Naive thymus-derived CD8-positive, alpha-beta T cell (primary cell): ENCODE measurements around the gene SRRM3. TPM values are rescaled to one million over a fixed set of nuclear protein-coding genes. Genes with fewer than 3 reads are reported as not detected.
A peak's percentile ranks its signal among the peaks of the same experiment; 100 is the strongest.
"Not testable (repeated sequence)": the region's sequence is repeated elsewhere in the genome, so short reads cannot be mapped to it uniquely, and the experiment has no call there.

Experiments
- ATAC-seq, 2 donors: fragments of 150-1000 bp; cut with Tn5 transposase in 1 of 2; sonication (Bioruptor Pico), chemical (Tn5 transposase) in 1 of 2; 1 replicate in 1 of 2; 2 replicates in 1 of 2; pipeline ENCODE4 v1.10.0; 2021; ENCODE audit warnings: mild to moderate bottlenecking in 2 of 2, moderate library complexity in 2 of 2
- POLR2A ChIA-PET: fragments of 350-600 bp; sonication (Branson Sonifier 250); formaldehyde crosslinking; loops from one replicate; lab custom pipeline; 2021; ENCODE audit warnings: antibody characterized with exemption; lab: Charles Lee
- DNase-seq, 10 donors: peaks; one replicate each; pipeline versions ENCODE4 v3.0.0 to v3.0.0-alpha.2; 2020 to 2022
- H3K27ac Mint-ChIP-seq, 10 donors: one replicate each; pipeline ENCODE4 v1.8.0; 2020 to 2022; ENCODE audit warnings: mild to moderate bottlenecking in 10 of 10, mixed read lengths in 10 of 10, moderate library complexity in 4 of 10, inconsistent platforms in 1 of 10
- H3K27me3 Mint-ChIP-seq, 5 donors: one replicate each; pipeline ENCODE4 v1.8.0; 2021 to 2022; ENCODE audit warnings: mixed read lengths in 5 of 5
- H3K36me3 Mint-ChIP-seq, 3 donors: one replicate each; pipeline ENCODE4 v1.8.0; 2020 to 2022; ENCODE audit warnings: mixed read lengths in 3 of 3, mild to moderate bottlenecking in 2 of 3, inconsistent platforms in 1 of 3
- H3K4me1 Mint-ChIP-seq, 4 donors: one replicate each; pipeline ENCODE4 v1.8.0; 2021 to 2022; ENCODE audit warnings: mixed read lengths in 4 of 4
- H3K4me3 Mint-ChIP-seq, 10 donors: one replicate each; pipeline ENCODE4 v1.8.0; 2020 to 2022; ENCODE audit warnings: mild to moderate bottlenecking in 10 of 10, mixed read lengths in 10 of 10, moderate library complexity in 6 of 10, inconsistent platforms in 1 of 10
- H3K9me3 Mint-ChIP-seq, 9 donors: one replicate each; pipeline ENCODE4 v1.8.0; 2020 to 2022; ENCODE audit warnings: mixed read lengths in 9 of 9, mild to moderate bottlenecking in 3 of 9, inconsistent platforms in 1 of 9, moderate library complexity in 1 of 9
- polyA plus RNA-seq, 3 donors: library from polyadenylated mRNA; unstranded; fragments of 300-500 nt; fragmentation: Illumina TruSeq; gene quantifications; one replicate each; pipeline ENCODE4 v1.2.3, GENCODE V29; 2021
- total RNA-seq, 8 experiments: library from RNA in 2 of 8; stranded (reverse) in 2 of 8; gene quantifications; one replicate each; pipeline ENCODE4 v1.2.3 and lab custom pipeline; 2021 to 2026

SRRM3 gene
- total and polyA plus RNA-seq, 5 experiments from 2014 or later, result not detected

GRCh38 chr7:76234931-76235441 is 33.3 kb downstream of the SRRM3 start:
- Mint-ChIP-seq H3K9me3 (peaks cover 0 to 4% (median 0%) of the 10 kb centered on the region in 9 donors), H3K27ac (peak overlapping the region in 1 of 10 donors; percentile 44), H3K4me3 (peak overlapping the region; percentile 43 to 71 (median 57)), H3K4me1 (peaks cover 0 to 11% (median 4%) of the 10 kb centered on the region in 4 donors), H3K27me3 (peaks cover 35 to 77% (median 49%) of the 10 kb centered on the region in 5 donors), H3K36me3 (peaks cover 0 to 5% (median 0%) of the 10 kb centered on the region in 3 donors)
- DNase-seq, result peak; percentile 12 to 74 (median 48)
- ATAC-seq, result peak; percentile 69 to 83
- POLR2A ChIA-PET, result no interaction called here

GRCh38 chr7:76236224-76236623 is 34.5 kb downstream of the SRRM3 start:
- peaks cover 0 to 11% (median 4%) of the 10 kb centered on the region in 4 donors for H3K4me1 Mint-ChIP-seq
- peaks cover 26 to 65% (median 43%) of the 10 kb centered on the region in 5 donors for H3K27me3 Mint-ChIP-seq
- H3K36me3 Mint-ChIP-seq, result peaks cover 0 to 5% (median 0%) of the 10 kb centered on the region in 3 donors
- no peak overlapping the region for H3K27ac Mint-ChIP-seq
- DNase-seq, result no peak
- POLR2A ChIA-PET, result interaction anchor here (0.6 kb wide), 1 partner anchor 172 kb away, joined by 4 read pairs; no protein-coding TSS in a partner anchor
- no peak for ATAC-seq
- peaks cover 0 to 4% (median 0%) of the 10 kb centered on the region in 9 donors for H3K9me3 Mint-ChIP-seq
- H3K4me3 Mint-ChIP-seq, result no peak overlapping the region

GRCh38 chr7:76238326-76238725 is 36.6 kb downstream of the SRRM3 start:
- ATAC-seq (no peak), DNase-seq (no peak)
- Mint-ChIP-seq H3K27me3 (peaks cover 10 to 44% (median 22%) of the 10 kb centered on the region in 5 donors), H3K27ac (peak overlapping the region in 1 of 10 donors; percentile 75), H3K4me3 (no peak overlapping the region), H3K36me3 (peaks cover 0 to 1% (median 0%) of the 10 kb centered on the region in 3 donors), H3K9me3 (peaks cover 0 to 2% (median 0%) of the 10 kb centered on the region in 9 donors), H3K4me1 (peaks cover 0 to 11% (median 2%) of the 10 kb centered on the region in 4 donors)
- POLR2A ChIA-PET, result no interaction called here

GRCh38 chr7:76241141-76241540 is 39.4 kb downstream of the SRRM3 start:
- ATAC-seq (no peak), DNase-seq (no peak)
- POLR2A ChIA-PET, result no interaction called here
- H3K27me3 Mint-ChIP-seq, result peaks cover 3 to 28% (median 15%) of the 10 kb centered on the region in 5 donors
- H3K4me1 Mint-ChIP-seq, result no peaks in the 10 kb centered on the region
- H3K36me3 Mint-ChIP-seq, result no peaks in the 10 kb centered on the region
- H3K27ac Mint-ChIP-seq, result no peak overlapping the region
- H3K4me3 Mint-ChIP-seq, result no peak overlapping the region
- no peaks in the 10 kb centered on the region for H3K9me3 Mint-ChIP-seq

GRCh38 chr7:76242517-76243063 is 40.9 kb downstream of the SRRM3 start:
- not testable (repeated sequence) for H3K36me3 Mint-ChIP-seq, H3K4me3 Mint-ChIP-seq, DNase-seq, H3K4me1 Mint-ChIP-seq, H3K27ac Mint-ChIP-seq, ATAC-seq, H3K9me3 Mint-ChIP-seq
- POLR2A ChIA-PET, result interaction anchor here (0.6 kb wide), 1 partner anchor 12 kb away, joined by 4 read pairs; no protein-coding TSS in a partner anchor
- H3K27me3 Mint-ChIP-seq, result peaks cover 3 to 28% (median 14%) of the 10 kb centered on the region in 5 donors

GRCh38 chr7:76244781-76245391 is 43.2 kb downstream of the SRRM3 start:
- peaks cover 0 to 16% (median 6%) of the 10 kb centered on the region in 5 donors for H3K27me3 Mint-ChIP-seq
- peak overlapping the region in 1 of 10 donors; percentile 9 for H3K27ac Mint-ChIP-seq
- no peaks in the 10 kb centered on the region for H3K9me3 Mint-ChIP-seq
- DNase-seq (peak in 1 of 10 donors; percentile 6), ATAC-seq (no peak)
- H3K36me3 Mint-ChIP-seq, result no peaks in the 10 kb centered on the region
- H3K4me3 Mint-ChIP-seq, result no peak overlapping the region
- POLR2A ChIA-PET, result no interaction called here
- H3K4me1 Mint-ChIP-seq, result no peaks in the 10 kb centered on the region

- ATAC-seq (no peak), DNase-seq (no peak)
- no peak overlapping the region for H3K4me3 Mint-ChIP-seq
- H3K27me3 Mint-ChIP-seq, result peaks cover 0 to 16% (median 6%) of the 10 kb centered on the region in 5 donors
- H3K4me1 Mint-ChIP-seq, result no peaks in the 10 kb centered on the region
- POLR2A ChIA-PET, result no interaction called here
- H3K9me3 Mint-ChIP-seq, result no peaks in the 10 kb centered on the region
- no peak overlapping the region for H3K27ac Mint-ChIP-seq
- H3K36me3 Mint-ChIP-seq, result no peaks in the 10 kb centered on the region
Measured at GRCh38 chr7:76246804-76247389, 45.2 kb downstream of the SRRM3 start.

GRCh38 chr7:76247938-76248337 is 46.2 kb downstream of the SRRM3 start:
- H3K4me1 Mint-ChIP-seq, result no peaks in the 10 kb centered on the region
- H3K4me3 Mint-ChIP-seq, result no peak overlapping the region
- peaks cover 0 to 16% (median 6%) of the 10 kb centered on the region in 5 donors for H3K27me3 Mint-ChIP-seq
- ATAC-seq, result no peak
- no peak for DNase-seq
- H3K9me3 Mint-ChIP-seq, result no peaks in the 10 kb centered on the region
- POLR2A ChIA-PET, result no interaction called here
- H3K27ac Mint-ChIP-seq, result no peak overlapping the region
- no peaks in the 10 kb centered on the region for H3K36me3 Mint-ChIP-seq

GRCh38 chr7:76252021-76252420 is 50.3 kb downstream of the SRRM3 start:
- Mint-ChIP-seq H3K27me3 (peaks cover 3 to 13% (median 9%) of the 10 kb centered on the region in 5 donors), H3K4me1 (no peaks in the 10 kb centered on the region), H3K9me3 (no peaks in the 10 kb centered on the region), H3K36me3 (no peaks in the 10 kb centered on the region), H3K4me3 (no peak overlapping the region), H3K27ac (no peak overlapping the region)
- DNase-seq, result no peak
- POLR2A ChIA-PET, result no interaction called here
- no peak for ATAC-seq

GRCh38 chr7:76254781-76255180 is 53.1 kb downstream of the SRRM3 start:
- Mint-ChIP-seq H3K27ac (no peak overlapping the region), H3K9me3 (no peaks in the 10 kb centered on the region), H3K36me3 (no peaks in the 10 kb centered on the region), H3K4me1 (peaks cover 0 to 6% (median 2%) of the 10 kb centered on the region in 4 donors), H3K4me3 (no peak overlapping the region), H3K27me3 (peaks cover 8 to 38% (median 18%) of the 10 kb centered on the region in 5 donors)
- POLR2A ChIA-PET, result interaction anchor here (0.6 kb wide), 2 partner anchors 12 to 1582 kb away, joined by 4 read pairs; no protein-coding TSS in a partner anchor
- no peak for DNase-seq
- no peak for ATAC-seq

GRCh38 chr7:76257973-76258372 is 56.3 kb downstream of the SRRM3 start:
- H3K4me3 Mint-ChIP-seq, result peak overlapping the region in 3 of 10 donors; percentile 40 to 51 (median 42)
- DNase-seq (no peak), ATAC-seq (no peak)
- H3K9me3 Mint-ChIP-seq, result no peaks in the 10 kb centered on the region
- POLR2A ChIA-PET, result no interaction called here
- H3K4me1 Mint-ChIP-seq, result peaks cover 2 to 6% (median 6%) of the 10 kb centered on the region in 4 donors
- H3K36me3 Mint-ChIP-seq, result no peaks in the 10 kb centered on the region
- peaks cover 8 to 44% (median 24%) of the 10 kb centered on the region in 5 donors for H3K27me3 Mint-ChIP-seq
- H3K27ac Mint-ChIP-seq, result peak overlapping the region in 2 of 10 donors; percentile 43 to 49

- Mint-ChIP-seq H3K4me1 (peaks cover 2 to 6% (median 6%) of the 10 kb centered on the region in 4 donors), H3K9me3 (no peaks in the 10 kb centered on the region), H3K27ac (no peak overlapping the region), H3K4me3 (peak overlapping the region; percentile 24 to 71 (median 56)), H3K36me3 (no peaks in the 10 kb centered on the region), H3K27me3 (peaks cover 8 to 51% (median 29%) of the 10 kb centered on the region in 5 donors)
- POLR2A ChIA-PET, result interaction anchor here (0.6 kb wide), 1 partner anchor 1118 kb away, joined by 3 read pairs; no protein-coding TSS in a partner anchor
- DNase-seq (no peak), ATAC-seq (no peak)
Measured at GRCh38 chr7:76259124-76260093, 57.7 kb downstream of the SRRM3 start.
